Measurements from ENCODE around the gene NOTCH1.

The NOTCH1 gene

DNA sequence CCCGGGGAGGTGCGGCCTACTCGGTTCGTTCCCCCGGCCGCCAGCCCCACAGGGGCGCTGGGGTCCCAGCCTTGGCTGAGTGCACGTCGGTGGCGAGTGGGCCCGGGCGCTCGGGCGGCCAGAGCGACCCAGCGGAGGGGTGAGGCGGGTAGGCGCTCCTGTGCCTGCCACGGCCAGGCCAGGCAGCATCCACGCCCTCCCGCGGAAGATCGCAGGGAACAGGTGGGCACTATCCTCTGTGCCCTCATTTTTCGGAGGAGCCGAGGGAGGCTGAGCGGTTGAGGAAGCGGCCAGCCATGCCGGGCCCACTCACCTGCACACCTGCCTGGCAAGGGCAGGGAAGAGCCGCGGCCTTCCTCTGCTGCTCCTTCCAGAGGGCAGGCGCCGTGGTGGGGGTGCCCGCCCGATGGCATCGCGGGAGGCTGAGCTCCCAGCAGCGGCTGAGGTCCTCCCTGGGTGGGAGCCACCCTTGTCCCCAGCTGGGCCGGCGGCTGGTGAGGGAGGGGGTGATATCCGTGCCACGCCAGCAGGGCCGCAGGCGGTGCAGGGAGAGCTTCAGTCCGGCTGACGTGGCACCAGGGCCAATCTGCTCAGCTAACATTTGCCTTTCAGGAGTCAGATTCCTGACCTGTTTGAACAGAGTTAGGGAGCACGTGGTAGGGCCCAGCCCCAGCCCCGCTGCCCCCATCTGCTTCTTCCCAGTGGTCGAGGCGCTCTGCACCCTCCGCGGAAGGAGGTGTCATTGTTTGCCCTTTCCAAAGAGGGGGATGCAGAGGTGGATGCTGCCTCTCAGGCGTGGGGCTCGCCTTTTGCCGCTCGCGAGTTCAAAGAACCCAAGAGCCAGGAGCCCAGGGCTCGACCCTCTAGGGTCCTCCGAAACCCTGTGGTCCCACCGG is 61.4 kb downstream of the NOTCH1 start:
- Histone ChIP-seq H3K14ac (ENCODE audit: low read length) (no peak overlapping the region), H3K23ac (ENCODE audit: low read depth, low read length, poor library complexity) (peak overlapping the region; percentile 83), H3K36me3 (replicated peaks in 1 of 2; ENCODE audit: control insufficient read depth in 2 of 2, insufficient read depth in 2 of 2, low read length in 2 of 2) (peaks cover 2 to 8% of the 10 kb centered on the region in 2 donors), H3K4ac (ENCODE audit: low read length) (no peak overlapping the region), H4K91ac (ENCODE audit: low read depth, low read length, poor library complexity) (peak overlapping the region; percentile 43), H3K9me3 (replicated peaks in 1 of 2; ENCODE audit: control insufficient read depth in 2 of 2, insufficient read depth in 1 of 2, low read depth in 1 of 2, low read length in 2 of 2) (no peaks in the 10 kb centered on the region), H3K4me2 (ENCODE audit: insufficient read depth, low read length, poor library complexity, severe bottlenecking) (peak overlapping the region; percentile 96), H3K27me3 (ENCODE audit: control insufficient read depth in 3 of 3, insufficient read depth in 3 of 3, low read depth in 1 of 3, low read length in 3 of 3) (no peaks in the 10 kb centered on the region), H2AFZ (ENCODE audit: low read length) (peak overlapping the region; percentile 99), H2BK12ac (ENCODE audit: low read length) (no peak overlapping the region), H4K8ac (ENCODE audit: low read depth, low read length) (no peak overlapping the region), H3K9ac (ENCODE audit: low read depth, low read length, poor library complexity) (peak overlapping the region; percentile 95), H3K79me1 (ENCODE audit: low read depth, low read length) (peaks cover 8% of the 10 kb centered on the region), H3K18ac (ENCODE audit: low read length) (peak overlapping the region; percentile 84), H3K27ac (replicated peaks; ENCODE audit: low read length) (no peak overlapping the region), H3K4me3 (ENCODE audit: low read length in 2 of 2) (peak overlapping the region; percentile 83 to 94), H2BK120ac (ENCODE audit: low read depth, low read length) (no peak overlapping the region), H3K4me1 (ENCODE audit: control insufficient read depth in 2 of 2, insufficient read depth in 1 of 2, low read depth in 1 of 2, low read length in 2 of 2) (peaks cover 10 to 34% of the 10 kb centered on the region in 2 donors), H2BK15ac (ENCODE audit: low read length) (peak overlapping the region; percentile 25), H2BK5ac (ENCODE audit: low read length) (no peak overlapping the region), H2AK5ac (ENCODE audit: low read depth, low read length) (peak overlapping the region; percentile 77)
- WGBS, 2 donors (ENCODE audit: extremely low coverage in 2 of 2, insufficient read length in 2 of 2, insufficient replicate concordance in 1 of 2): no CpG with 5 or more reads among the region's 59 CpGs
- DNase-seq (ENCODE audit: low spot score): no peak

DNA sequence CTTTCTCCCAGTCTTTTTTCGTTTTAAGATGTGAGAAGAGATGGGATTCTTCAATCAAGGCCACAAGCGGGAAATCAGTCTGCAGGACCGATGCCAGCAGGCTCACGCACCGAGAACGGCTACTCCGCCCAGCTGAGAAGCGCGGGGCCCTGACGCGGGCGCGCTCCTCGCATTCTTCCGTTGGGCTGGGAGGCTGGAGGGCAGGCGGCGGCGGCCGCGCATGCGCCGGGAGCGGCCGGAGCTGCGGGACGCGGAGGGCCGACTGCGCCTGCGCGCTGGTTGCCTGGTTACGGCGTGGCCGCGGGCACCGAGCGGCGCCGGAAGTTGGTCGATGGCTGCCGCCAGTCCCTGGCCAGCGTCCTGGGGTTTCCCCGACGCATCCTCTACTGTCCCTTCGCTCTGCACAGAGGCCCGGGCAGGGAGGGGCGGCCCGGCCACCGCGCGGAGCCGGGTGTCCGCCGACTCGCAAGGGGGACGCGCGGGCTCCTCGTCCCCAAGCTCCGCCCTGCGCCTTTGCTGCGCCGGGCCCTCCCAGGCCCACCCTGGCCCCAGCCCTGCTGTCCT is 62.2 kb downstream of the NOTCH1 start:
- peak; percentile 96 for DNase-seq (ENCODE audit: low spot score)
- Histone ChIP-seq H3K27me3 (ENCODE audit: control insufficient read depth in 3 of 3, insufficient read depth in 3 of 3, low read depth in 1 of 3, low read length in 3 of 3) (no peaks in the 10 kb centered on the region), H3K14ac (ENCODE audit: low read length) (peak overlapping the region; percentile 91), H2AK5ac (ENCODE audit: low read depth, low read length) (peak overlapping the region; percentile 85), H3K4me2 (ENCODE audit: insufficient read depth, low read length, poor library complexity, severe bottlenecking) (peak overlapping the region; percentile 96), H2BK5ac (ENCODE audit: low read length) (peak overlapping the region; percentile 99), H3K9me3 (replicated peaks in 1 of 2; ENCODE audit: control insufficient read depth in 2 of 2, insufficient read depth in 1 of 2, low read depth in 1 of 2, low read length in 2 of 2) (no peaks in the 10 kb centered on the region), H2BK12ac (ENCODE audit: low read length) (peak overlapping the region; percentile 30), H4K8ac (ENCODE audit: low read depth, low read length) (peak overlapping the region; percentile 99), H3K27ac (replicated peaks; ENCODE audit: low read length) (peak overlapping the region; percentile 100), H3K36me3 (replicated peaks in 1 of 2; ENCODE audit: control insufficient read depth in 2 of 2, insufficient read depth in 2 of 2, low read length in 2 of 2) (peaks cover 2 to 13% of the 10 kb centered on the region in 2 donors), H3K4ac (ENCODE audit: low read length) (no peak overlapping the region), H2BK15ac (ENCODE audit: low read length) (peak overlapping the region; percentile 25), H3K23ac (ENCODE audit: low read depth, low read length, poor library complexity) (peak overlapping the region; percentile 83), H3K79me1 (ENCODE audit: low read depth, low read length) (peaks cover 8% of the 10 kb centered on the region), H2AFZ (ENCODE audit: low read length) (peak overlapping the region; percentile 99), H3K18ac (ENCODE audit: low read length) (peak overlapping the region; percentile 100), H3K9ac (ENCODE audit: low read depth, low read length, poor library complexity) (peak overlapping the region; percentile 99), H3K4me1 (ENCODE audit: control insufficient read depth in 2 of 2, insufficient read depth in 1 of 2, low read depth in 1 of 2, low read length in 2 of 2) (peaks cover 10 to 34% of the 10 kb centered on the region in 2 donors), H2BK120ac (ENCODE audit: low read depth, low read length) (peak overlapping the region; percentile 85), H4K91ac (ENCODE audit: low read depth, low read length, poor library complexity) (peak overlapping the region; percentile 43), H3K4me3 (ENCODE audit: low read length in 2 of 2) (peak overlapping the region; percentile 83 to 94)
- no CpG with 5 or more reads among the region's 63 CpGs for WGBS, 2 donors (ENCODE audit: extremely low coverage in 2 of 2, insufficient read length in 2 of 2, insufficient replicate concordance in 1 of 2)

DNA sequence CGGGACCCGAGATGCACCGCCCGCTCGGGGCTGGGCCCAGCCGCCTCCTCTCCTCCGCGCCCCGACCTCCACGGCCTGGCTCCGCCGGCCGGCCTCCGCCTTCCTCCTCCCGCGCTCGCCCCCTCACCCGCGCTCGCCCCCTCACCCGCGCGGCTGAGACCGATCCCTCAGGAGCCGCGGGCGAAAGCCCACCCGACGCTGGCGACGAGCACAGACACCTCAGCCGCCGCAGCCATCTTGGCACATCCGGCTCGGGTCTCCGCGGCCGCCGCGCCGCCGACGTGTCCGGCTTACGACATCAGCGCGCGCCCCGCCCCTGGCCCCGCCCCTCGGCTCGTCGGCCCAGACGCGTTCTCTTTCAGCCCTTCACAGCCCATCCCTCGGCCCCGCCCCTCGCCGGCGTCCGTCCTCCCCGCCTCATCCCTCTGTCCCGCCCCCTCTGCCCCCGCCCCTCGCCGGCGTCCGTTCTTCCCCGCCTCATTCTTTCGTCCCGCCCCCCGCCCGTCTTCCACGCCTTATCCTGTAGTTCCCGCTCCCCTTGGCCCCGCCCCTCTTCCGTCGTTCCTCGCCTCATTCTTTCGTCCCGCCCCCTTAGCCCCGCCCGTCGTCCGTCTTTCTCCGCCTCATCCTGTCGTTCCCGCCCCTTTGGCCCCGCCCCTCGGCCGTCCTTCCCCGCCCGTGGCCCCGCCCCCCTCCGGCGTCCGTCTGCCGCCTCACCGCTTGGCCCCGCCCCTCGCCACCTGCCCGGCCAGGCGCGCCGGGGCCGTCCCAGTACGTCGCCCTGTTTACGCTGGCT is 62.9 kb downstream of the NOTCH1 start, which contains the start of gene SEC16A:
Gene SEC16A, minus strand, starts transcription at position 248 of the 796 bp plus-strand sequence. CDS start 5,425 bp downstream, outside the sequence.
- no peaks in the 10 kb centered on the region for H3K27me3 ChIP-seq (ENCODE audit: control insufficient read depth in 3 of 3, insufficient read depth in 3 of 3, low read depth in 1 of 3, low read length in 3 of 3)
- H2BK5ac ChIP-seq (ENCODE audit: low read length): peak within 1 kb of the TSS; percentile 99
- H3K4me3 ChIP-seq (ENCODE audit: low read length in 2 of 2): peak within 1 kb of the TSS; percentile 96 to 98
- H3K79me1 ChIP-seq (ENCODE audit: low read depth, low read length): peaks cover 8% of the 10 kb centered on the region
- H4K8ac ChIP-seq (ENCODE audit: low read depth, low read length): peak within 1 kb of the TSS; percentile 99
- no CpG with 5 or more reads among the region's 109 CpGs for WGBS, 2 donors (ENCODE audit: extremely low coverage in 2 of 2, insufficient read length in 2 of 2, insufficient replicate concordance in 1 of 2)
- H3K9me3 ChIP-seq (replicated peaks in 1 of 2; ENCODE audit: control insufficient read depth in 2 of 2, insufficient read depth in 1 of 2, low read depth in 1 of 2, low read length in 2 of 2): no peaks in the 10 kb centered on the region
- peak within 1 kb of the TSS; percentile 99 for H2AFZ ChIP-seq (ENCODE audit: low read length)
- H2BK15ac ChIP-seq (ENCODE audit: low read length): peak within 1 kb of the TSS; percentile 25
- DNase-seq (ENCODE audit: low spot score): peak; percentile 99
- H3K36me3 ChIP-seq (replicated peaks in 1 of 2; ENCODE audit: control insufficient read depth in 2 of 2, insufficient read depth in 2 of 2, low read length in 2 of 2): peaks cover 2 to 20% of the 10 kb centered on the region in 2 donors
- peak within 1 kb of the TSS; percentile 88 for H2AK5ac ChIP-seq (ENCODE audit: low read depth, low read length)
- peak within 1 kb of the TSS; percentile 96 for H3K4me2 ChIP-seq (ENCODE audit: insufficient read depth, low read length, poor library complexity, severe bottlenecking)
- peak within 1 kb of the TSS; percentile 85 for H2BK120ac ChIP-seq (ENCODE audit: low read depth, low read length)
- H4K91ac ChIP-seq (ENCODE audit: low read depth, low read length, poor library complexity): peak within 1 kb of the TSS; percentile 1
- no peak within 1 kb of the TSS for H3K4ac ChIP-seq (ENCODE audit: low read length)
- peak within 1 kb of the TSS; percentile 89 for H3K23ac ChIP-seq (ENCODE audit: low read depth, low read length, poor library complexity)
- peak within 1 kb of the TSS; percentile 100 for H3K27ac ChIP-seq (replicated peaks; ENCODE audit: low read length)
- peak within 1 kb of the TSS; percentile 91 for H3K14ac ChIP-seq (ENCODE audit: low read length)
- peak within 1 kb of the TSS; percentile 30 for H2BK12ac ChIP-seq (ENCODE audit: low read length)
- H3K4me1 ChIP-seq (ENCODE audit: control insufficient read depth in 2 of 2, insufficient read depth in 1 of 2, low read depth in 1 of 2, low read length in 2 of 2): peaks cover 10 to 32% of the 10 kb centered on the region in 2 donors
- peak within 1 kb of the TSS; percentile 99 for H3K9ac ChIP-seq (ENCODE audit: low read depth, low read length, poor library complexity)
- peak within 1 kb of the TSS; percentile 100 for H3K18ac ChIP-seq (ENCODE audit: low read length)
